ENCODE measurements around the gene HILPDA.
"Not testable (repeated sequence)": the region's sequence is repeated elsewhere in the genome, so short reads cannot be mapped to it uniquely, and the experiment has no call there.

The HILPDA gene

DNA sequence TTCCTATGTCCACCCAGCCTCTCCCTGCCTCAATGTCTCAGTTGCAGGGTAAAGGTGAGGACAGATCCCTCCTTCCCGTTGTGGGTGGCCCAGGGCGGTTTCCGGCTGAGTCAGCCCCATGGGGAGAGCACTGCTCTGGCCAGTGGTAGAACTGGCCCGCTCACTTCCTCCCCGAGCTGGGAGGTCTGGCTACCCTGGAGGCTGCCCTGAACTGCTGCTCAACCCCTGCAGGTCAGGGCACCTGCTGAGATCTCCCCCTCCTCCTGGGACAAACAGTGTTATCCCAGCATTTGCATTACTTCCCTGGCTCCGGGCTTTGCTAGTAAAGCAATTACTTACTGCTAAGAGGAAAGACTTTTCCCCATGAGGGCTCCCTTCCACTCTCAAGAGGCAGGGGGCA is 24.5 kb upstream of the HILPDA start:
- DNase-seq (ENCODE audit: low read depth in 4 of 4, low spot score in 1 of 4): no peak

DNA sequence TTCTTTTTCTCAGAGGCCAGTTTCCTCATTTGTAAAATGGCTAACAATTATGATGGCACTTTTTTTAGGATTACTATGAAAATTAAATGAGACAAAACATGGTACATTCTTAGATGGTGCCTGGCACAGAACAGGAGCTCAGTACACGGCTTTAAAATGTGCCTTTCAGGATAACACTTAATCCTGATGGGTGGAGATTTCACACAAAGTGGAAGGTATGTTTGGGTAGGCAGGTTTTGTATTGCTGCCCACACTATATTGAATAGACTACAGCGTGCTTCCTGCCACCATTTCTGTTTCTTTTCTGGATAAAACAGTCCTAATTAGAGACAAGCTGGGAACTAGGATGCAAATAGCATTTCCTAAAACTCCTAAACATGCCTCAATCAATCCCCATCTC is 23.9 kb upstream of the HILPDA start:
- no peak for DNase-seq (ENCODE audit: low read depth in 4 of 4, low spot score in 1 of 4)

DNA sequence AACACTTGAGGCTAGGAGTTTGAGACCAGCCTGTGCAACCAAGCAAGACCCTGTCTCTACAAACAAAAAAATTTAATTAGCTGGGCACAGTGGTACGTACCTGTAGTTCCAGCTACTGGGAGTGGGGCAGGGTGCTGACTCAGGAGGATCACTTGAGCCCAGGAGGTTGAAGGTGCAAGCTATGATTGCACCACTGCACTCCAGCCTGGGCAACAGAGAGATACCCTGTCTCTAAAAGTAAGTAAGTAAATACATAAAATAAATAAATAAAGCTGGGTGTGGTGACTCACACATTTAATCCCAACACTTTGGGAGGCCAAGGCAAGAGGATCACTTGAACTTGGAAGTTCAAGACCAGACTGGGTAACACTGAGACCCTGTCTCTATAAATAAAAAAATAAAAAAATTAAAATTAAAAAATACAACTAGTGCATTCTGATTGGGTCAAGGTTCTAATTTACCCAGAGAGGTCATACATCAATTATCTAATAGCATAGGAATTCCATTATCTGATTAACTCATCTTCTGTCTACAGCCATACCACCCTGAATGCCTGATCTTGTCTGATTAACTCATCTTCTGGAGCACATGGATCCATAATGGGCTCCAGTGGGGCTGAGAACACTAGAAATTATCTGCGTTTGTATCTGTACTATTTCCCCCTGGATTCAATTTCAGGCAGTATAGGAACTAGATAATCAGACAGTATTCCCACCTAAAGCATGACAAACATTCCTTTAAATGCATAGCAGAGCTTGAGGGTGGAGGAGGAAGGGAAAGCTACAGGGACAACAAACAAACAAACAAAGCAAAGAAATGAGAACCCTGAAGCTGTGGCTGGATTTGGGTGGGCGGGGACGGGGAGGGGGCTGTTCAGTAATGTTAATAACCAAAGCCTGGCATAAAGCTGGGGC is 21.0 kb upstream of the HILPDA start:
- DNase-seq (ENCODE audit: low read depth in 4 of 4, low spot score in 1 of 4): no peak

GRCh38 chr7:128435327-128435686 is 20.4 kb upstream of the HILPDA start:
- no peak for DNase-seq (ENCODE audit: low read depth in 4 of 4, low spot score in 1 of 4)

DNA sequence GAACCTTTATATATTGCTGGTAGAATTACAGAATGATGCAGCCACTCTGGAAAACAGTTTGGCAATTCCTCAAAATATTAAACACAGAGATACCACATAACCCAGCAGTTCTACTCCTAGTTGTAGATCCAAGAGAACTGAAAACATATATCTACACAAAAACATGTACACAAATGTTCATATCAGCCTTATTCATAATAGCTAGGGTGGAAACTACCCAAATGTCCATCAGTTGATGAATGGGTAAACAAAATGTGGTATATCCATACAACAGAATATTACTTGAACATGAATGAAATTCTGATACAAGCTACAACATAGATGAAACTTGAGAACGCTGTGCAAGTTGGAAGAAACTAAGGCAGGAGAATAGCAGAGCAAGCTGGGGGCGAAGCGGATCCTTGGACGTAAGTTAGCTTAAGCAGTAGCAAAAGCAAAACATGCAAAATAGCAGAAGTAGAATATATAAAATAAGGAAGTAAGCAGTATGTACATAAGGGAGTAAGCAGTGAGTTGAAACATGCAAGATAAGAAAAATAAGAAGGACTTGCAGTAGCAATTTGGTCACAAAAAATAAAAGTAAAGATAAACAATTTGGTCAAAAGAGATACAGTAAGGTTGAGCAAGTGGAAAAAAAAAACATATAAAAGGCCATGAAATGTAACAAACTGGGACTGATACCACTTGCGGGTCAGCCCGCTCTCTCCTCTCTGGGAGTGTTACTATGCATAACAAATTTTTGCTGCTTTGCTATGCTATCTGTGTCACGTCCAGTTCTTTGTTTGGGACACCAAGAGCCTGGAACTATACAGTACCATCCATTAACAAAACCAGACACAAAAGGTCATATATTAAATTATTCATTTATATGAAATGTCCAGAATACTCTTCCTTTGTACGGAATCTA is 18.0 kb upstream of the HILPDA start:
- DNase-seq (ENCODE audit: low read depth in 4 of 4, low spot score in 1 of 4): no peak

DNA sequence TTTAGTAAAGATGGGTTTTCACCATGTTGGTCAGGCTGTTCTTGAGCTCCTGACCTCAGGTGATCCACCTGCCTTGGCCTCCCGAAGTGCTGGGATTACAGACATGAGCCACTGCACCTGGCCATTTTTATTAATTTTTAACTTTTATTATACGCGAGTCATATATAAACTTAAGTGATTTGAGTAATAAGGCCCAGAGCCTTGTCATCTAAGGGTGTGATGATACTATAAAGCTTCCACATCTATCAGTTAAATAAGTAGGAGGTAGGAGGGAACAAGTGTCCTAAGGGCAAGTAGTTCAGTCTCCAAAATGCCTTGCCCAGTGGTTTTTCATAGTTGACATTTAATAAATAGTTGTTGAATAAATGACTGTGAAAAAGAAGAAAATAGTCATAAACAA is 13.3 kb upstream of the HILPDA start:
- no peak for DNase-seq (ENCODE audit: low read depth in 4 of 4, low spot score in 1 of 4)

DNA sequence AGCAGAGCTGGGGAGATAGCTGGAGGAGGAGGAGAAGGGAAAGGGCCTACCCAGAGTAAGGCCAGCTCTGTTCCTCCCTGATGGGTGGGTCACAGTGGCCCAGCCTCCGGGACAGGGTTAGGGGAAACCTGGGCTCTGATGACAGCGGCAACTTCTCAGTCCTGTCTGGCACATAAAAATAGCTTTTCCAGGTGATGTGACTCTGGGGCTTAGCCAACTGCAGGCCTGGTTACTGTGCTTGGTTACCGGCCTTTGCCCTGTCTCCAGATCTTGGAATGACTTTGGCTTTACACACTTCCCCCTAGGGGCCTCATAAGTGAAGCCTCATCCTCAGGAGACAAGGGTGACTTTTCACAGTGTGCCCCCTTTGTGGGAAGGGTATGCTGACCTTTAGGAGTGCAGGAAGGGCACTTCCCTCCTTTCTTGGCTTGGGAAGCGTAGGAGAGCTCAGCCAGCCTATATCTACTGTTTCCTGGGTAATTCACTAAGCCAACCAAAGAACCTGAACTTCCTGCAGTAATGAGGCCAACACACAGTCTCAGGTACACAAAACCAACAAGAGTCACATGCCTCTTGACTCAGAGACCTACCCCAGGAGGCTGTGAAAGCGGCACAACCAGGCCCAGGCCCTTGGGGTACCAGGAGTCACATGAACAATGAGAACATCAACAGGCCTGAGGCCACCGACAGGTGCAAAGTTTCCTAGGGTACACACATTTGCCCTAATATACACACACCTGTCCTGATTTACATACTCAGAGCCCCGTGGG is 11.7 kb upstream of the HILPDA start:
- DNase-seq (ENCODE audit: low read depth in 4 of 4, low spot score in 1 of 4): no peak

DNA sequence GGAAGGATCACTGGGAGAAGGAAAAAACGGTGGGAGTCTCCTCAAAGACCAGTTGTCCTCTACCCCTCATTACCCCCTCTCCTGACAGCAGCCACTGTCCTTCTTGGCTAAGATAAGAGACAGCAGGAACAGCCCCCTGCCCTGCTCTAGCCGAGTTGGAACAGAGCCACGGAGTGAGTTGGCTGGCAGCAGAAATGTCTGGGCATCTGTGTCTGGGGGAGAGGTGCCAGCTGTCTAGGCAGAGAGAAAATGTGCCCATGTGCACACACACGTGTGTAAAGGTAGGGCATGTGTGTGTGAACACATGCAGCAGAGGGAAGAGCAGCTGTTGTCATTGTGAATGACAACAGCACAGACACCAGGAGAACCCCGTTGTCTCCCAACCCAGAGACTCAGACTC is 9.4 kb upstream of the HILPDA start:
- DNase-seq (ENCODE audit: low read depth in 4 of 4, low spot score in 1 of 4): no peak

GRCh38 chr7:128447941-128448564 is 7.6 kb upstream of the HILPDA start:
- no peak for DNase-seq (ENCODE audit: low read depth in 4 of 4, low spot score in 1 of 4)

- no peak for DNase-seq (ENCODE audit: low read depth in 4 of 4, low spot score in 1 of 4)
Measured at GRCh38 chr7:128448751-128449302, 6.9 kb upstream of the HILPDA start.

DNA sequence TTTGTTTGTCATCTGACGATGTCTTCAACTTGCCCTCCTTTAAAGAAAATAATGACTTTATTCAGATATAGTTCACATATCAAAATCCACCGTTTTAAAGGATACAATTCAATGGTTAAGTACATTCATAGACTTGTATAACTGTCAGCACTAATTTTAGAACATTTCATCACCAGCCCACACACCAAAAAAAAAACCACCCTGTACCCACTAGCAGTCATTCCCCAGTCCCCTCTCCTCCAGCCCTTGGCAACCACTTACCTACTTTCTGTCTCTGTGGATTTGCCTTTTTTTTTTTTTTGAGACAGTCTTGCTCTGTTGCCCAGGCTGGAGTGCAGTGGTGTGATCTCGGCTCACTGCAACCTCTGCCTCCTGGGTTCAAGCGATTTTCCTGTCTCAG is 5.3 kb upstream of the HILPDA start:
- DNase-seq (ENCODE audit: low read depth in 4 of 4, low spot score in 1 of 4): no peak

DNA sequence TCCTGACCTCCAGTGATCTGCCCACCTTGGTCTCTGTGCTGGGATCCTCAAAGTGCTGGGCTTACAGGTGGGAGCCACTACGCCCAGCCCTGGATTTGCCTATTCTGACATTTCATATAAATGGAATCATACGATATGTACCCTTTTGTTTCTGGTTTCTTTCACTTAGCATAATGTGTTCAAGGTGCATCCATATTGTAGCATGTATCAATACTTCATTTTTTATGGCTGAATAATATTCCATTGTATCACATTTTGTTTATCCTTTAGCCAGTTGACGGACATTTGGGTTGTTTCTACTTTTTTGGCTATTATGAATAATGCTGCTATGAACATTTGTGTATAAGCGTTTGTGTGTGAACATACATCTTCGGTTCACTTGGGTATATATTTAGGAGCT is 4.8 kb upstream of the HILPDA start:
- no peak for DNase-seq (ENCODE audit: low read depth in 4 of 4, low spot score in 1 of 4)

- no peak for DNase-seq (ENCODE audit: low read depth in 4 of 4, low spot score in 1 of 4)
Measured at GRCh38 chr7:128452552-128452951, 3.1 kb upstream of the HILPDA start.

- no peak for DNase-seq (ENCODE audit: low read depth in 4 of 4, low spot score in 1 of 4)
Measured at GRCh38 chr7:128453836-128454804, 1.6 kb upstream of the HILPDA start.

GRCh38 chr7:128454808-128455542 is 703 bp upstream of the HILPDA start:
- DNase-seq (ENCODE audit: low read depth in 4 of 4, low spot score in 1 of 4): no peak

DNA sequence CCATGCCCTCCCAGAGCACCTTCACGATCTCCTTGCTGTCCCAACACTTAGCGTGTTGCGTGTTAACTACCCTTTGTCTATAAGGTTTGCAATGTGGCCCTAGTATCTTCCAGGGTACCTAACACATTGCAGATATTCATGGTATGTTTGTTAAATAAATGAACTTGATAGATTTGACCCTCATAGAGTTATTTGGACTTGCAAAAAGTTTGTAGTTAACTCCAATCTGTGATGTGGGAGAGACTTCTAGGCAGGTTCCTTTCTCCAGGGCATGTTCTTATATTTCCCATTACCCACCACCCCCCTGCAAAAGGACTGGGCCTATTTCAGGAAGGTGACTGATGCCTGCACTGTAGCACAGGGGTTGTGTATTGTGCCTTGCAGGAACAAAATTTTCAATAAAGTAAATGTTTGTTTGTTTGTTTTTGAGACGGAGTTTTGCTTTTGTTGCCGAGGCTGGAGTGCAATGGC is 612 bp downstream of the HILPDA start:
- DNase-seq (ENCODE audit: low read depth in 4 of 4, low spot score in 1 of 4): no peak

- not testable (repeated sequence) for DNase-seq (ENCODE audit: low read depth in 4 of 4, low spot score in 1 of 4)
Measured at GRCh38 chr7:128457385-128457784, 1.7 kb downstream of the HILPDA start.

DNA sequence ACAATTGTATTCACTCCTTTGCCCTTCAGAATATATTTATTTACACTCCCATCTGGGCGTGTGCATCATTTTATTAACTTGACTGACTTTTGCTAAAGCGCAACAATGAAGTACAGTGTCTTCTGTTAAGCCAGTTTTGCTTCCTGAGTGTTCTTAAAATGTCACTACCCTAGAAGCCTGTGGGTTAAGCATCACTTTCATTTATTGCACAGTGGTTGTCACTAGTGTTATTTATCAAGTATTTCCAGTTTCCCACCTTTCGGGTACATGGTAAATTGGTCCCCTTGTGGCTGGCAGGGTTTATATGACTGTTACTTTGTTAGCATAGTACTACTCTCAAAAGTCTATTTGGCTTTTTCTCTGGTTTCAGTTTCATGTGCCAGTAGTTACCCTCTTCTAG is 3.3 kb downstream of the HILPDA start:
- peak in 1 of 4 experiments; percentile 25 for DNase-seq (ENCODE audit: low read depth in 4 of 4, low spot score in 1 of 4)

Measured in stimulated activated CD4-positive, alpha-beta T cell treated with anti-CD3 and anti-CD28 coated beads, Interleukin-1b, Interleukin-23, amount 100 ng/mL, for 24 hours (primary cell).